Loucy (cell line): Measurements from ENCODE around the gene SNX3.

ENCODE experiments used
- H2AFZ ChIP-seq: fragments of 200-600 bp; sonication (generic); 2 replicates; pipeline ENCODE4 v1.6.0; 2016; ENCODE audit warnings: antibody characterized with exemption, mild to moderate bottlenecking, low read length, moderate library complexity
- H3F3A ChIP-seq: fragments of 200-600 bp; 2 replicates; pipeline ENCODE4 v1.6.0; 2016; ENCODE audit warnings: antibody characterized with exemption, low read depth, mild to moderate bottlenecking
- H3K27me3 ChIP-seq: fragments of 200-600 bp; sonication (generic); 2 replicates; pipeline ENCODE4 v1.6.1; 2014; ENCODE audit warnings: low read length, mild to moderate bottlenecking; ENCODE audit not compliant: insufficient read depth, poor library complexity, severe bottlenecking
- H3K36me3 ChIP-seq: fragments of 200-600 bp; sonication (generic); 2 replicates; pipeline ENCODE4 v1.6.1; 2016; ENCODE audit warnings: low read length; ENCODE audit not compliant: insufficient read depth
- H3K4me1 ChIP-seq: fragments of 200-600 bp; sonication (generic); 2 replicates; pipeline ENCODE4 v1.5.1; 2014; ENCODE audit warnings: low read length, mild to moderate bottlenecking; ENCODE audit not compliant: insufficient read depth, poor library complexity, severe bottlenecking
- H3K4me2 ChIP-seq: fragments of 200-600 bp; sonication (generic); 2 replicates; pipeline ENCODE4 v1.6.0; 2014; ENCODE audit warnings: antibody characterized with exemption, low read length, low read depth, mild to moderate bottlenecking; ENCODE audit not compliant: poor library complexity, severe bottlenecking
- H3K4me3 ChIP-seq: fragments of 200-600 bp; sonication (generic); 2 replicates; pipeline ENCODE4 v1.5.1; 2014; ENCODE audit warnings: low read length, mild to moderate bottlenecking, mixed read lengths; ENCODE audit not compliant: poor library complexity, severe bottlenecking
- H3K79me2 ChIP-seq: fragments of 200-600 bp; sonication (generic); 2 replicates; pipeline ENCODE4 v1.6.1; 2014; ENCODE audit warnings: low read length; ENCODE audit not compliant: insufficient read depth
- H3K9ac ChIP-seq: fragments of 200-600 bp; sonication (generic); 2 replicates; pipeline ENCODE4 v1.6.0; 2014; ENCODE audit warnings: mild to moderate bottlenecking, low read depth, low read length, moderate library complexity; ENCODE audit not compliant: poor library complexity, severe bottlenecking
- H3K9me2 ChIP-seq: fragments of 200-600 bp; sonication (generic); replicated peaks from 2 replicates; pipeline ENCODE4 v1.6.1; 2016; ENCODE audit warnings: low read depth, low read length, mixed read lengths
- H3K9me3 ChIP-seq: fragments of 200-600 bp; sonication (generic); 2 replicates; pipeline ENCODE4 v1.6.1; 2014; ENCODE audit warnings: mild to moderate bottlenecking, antibody characterized with exemption, low read length, low read depth; ENCODE audit not compliant: insufficient read depth
- H4K20me1 ChIP-seq: fragments of 200-600 bp; sonication (generic); 2 replicates; pipeline ENCODE4 v1.6.0; 2014; ENCODE audit warnings: antibody characterized with exemption, low read length, mild to moderate bottlenecking; ENCODE audit not compliant: insufficient read depth, poor library complexity, severe bottlenecking
- CTCF ChIP-seq: fragments of 200-600 bp; sonication (generic); conservative IDR thresholded peaks from 2 replicates; pipeline ENCODE4 v1.5.1; 2014; ENCODE audit warnings: mild to moderate bottlenecking, antibody characterized with exemption, low read length
- EZH2phosphoT487 ChIP-seq: fragments of 200-600 bp; IDR thresholded peaks from 2 replicates; pipeline ENCODE4 v1.6.1; 2018; ENCODE audit warnings: antibody characterized with exemption, mild to moderate bottlenecking, moderate library complexity, borderline replicate concordance

The SNX3 gene

GRCh38 chr6:108236791-108237190 lies 24.0 kb downstream of the SNX3 start:
- H3K79me2 ChIP-seq: peaks cover 85% of the 10 kb centered on the region
- no peak overlapping the region for H2AFZ ChIP-seq
- no peak overlapping the region for H3K9ac ChIP-seq
- H3K4me1 ChIP-seq: no peaks in the 10 kb centered on the region
- H3K27me3 ChIP-seq: no peaks in the 10 kb centered on the region
- peaks cover 28% of the 10 kb centered on the region for H4K20me1 ChIP-seq
- no peaks in the 10 kb centered on the region for H3K9me2 ChIP-seq
- no peak overlapping the region for H3K4me3 ChIP-seq
- peaks cover 33% of the 10 kb centered on the region; the same call in 1 of the 2 replicates for H3K36me3 ChIP-seq
- no peaks in the 10 kb centered on the region for H3F3A ChIP-seq
- TF ChIP-seq EZH2phosphoT487 (no peak), CTCF (no peak)
- no peak overlapping the region for H3K4me2 ChIP-seq
- H3K9me3 ChIP-seq: peaks cover 4% of the 10 kb centered on the region; the same call in 1 of the 2 replicates

GRCh38 chr6:108235127-108235526 lies 25.7 kb downstream of the SNX3 start:
- Histone ChIP-seq H3K9me2 (no peaks in the 10 kb centered on the region), H3K9ac (no peak overlapping the region), H3K4me2 (no peak overlapping the region), H3K36me3 (peaks cover 20% of the 10 kb centered on the region; the same call in 1 of the 2 replicates), H3K4me1 (no peaks in the 10 kb centered on the region), H3K27me3 (no peaks in the 10 kb centered on the region), H4K20me1 (peaks cover 28% of the 10 kb centered on the region), H2AFZ (no peak overlapping the region), H3F3A (no peaks in the 10 kb centered on the region), H3K4me3 (no peak overlapping the region), H3K79me2 (peaks cover 85% of the 10 kb centered on the region), H3K9me3 (no peaks in the 10 kb centered on the region)
- TF ChIP-seq CTCF (no peak), EZH2phosphoT487 (no peak)

- Histone ChIP-seq H3K9ac (no peak overlapping the region), H3K4me2 (no peak overlapping the region), H3K36me3 (no peaks in the 10 kb centered on the region), H2AFZ (no peak overlapping the region), H4K20me1 (peaks cover 12% of the 10 kb centered on the region), H3K79me2 (peaks cover 68% of the 10 kb centered on the region), H3K9me3 (no peaks in the 10 kb centered on the region), H3K27me3 (no peaks in the 10 kb centered on the region), H3K9me2 (no peaks in the 10 kb centered on the region), H3K4me1 (no peaks in the 10 kb centered on the region), H3F3A (no peaks in the 10 kb centered on the region), H3K4me3 (no peak overlapping the region)
- TF ChIP-seq EZH2phosphoT487 (no peak), CTCF (no peak)
Measured at GRCh38 chr6:108228416-108228815, 32.4 kb downstream of the SNX3 start.
